H9 (cell line): ENCODE data around the gene LDB2. TPM values are rescaled to one million over a fixed set of nuclear protein-coding genes. Genes with fewer than 3 reads are reported as not detected.

ENCODE experiments used
- DNase-seq: peaks from one replicate; pipeline ENCODE4 v3.0.0-alpha.2; 2017
- H2AFZ ChIP-seq: one replicate; pipeline ENCODE4 v1.6.1; 2013; ENCODE audit warnings: mild to moderate bottlenecking, low read length, control low read depth, moderate library complexity
- H2AK5ac ChIP-seq: 2 replicates; pipeline ENCODE4 v1.6.1; 2013; ENCODE audit warnings: low read length, control low read depth, mixed read lengths; ENCODE audit not compliant: insufficient read length
- H2BK120ac ChIP-seq: one replicate; pipeline ENCODE4 v1.6.1; 2013; ENCODE audit warnings: low read depth, mild to moderate bottlenecking, low read length, control low read depth, inconsistent platforms; ENCODE audit not compliant: poor library complexity, severe bottlenecking
- H2BK12ac ChIP-seq: 2 replicates; pipeline ENCODE4 v1.6.1; 2013; ENCODE audit warnings: low read length, control low read depth, mixed read lengths, low read depth; ENCODE audit not compliant: insufficient read length
- H2BK15ac ChIP-seq: 2 replicates; pipeline ENCODE4 v1.6.1; 2013; ENCODE audit warnings: low read depth, low read length, control low read depth
- H2BK20ac ChIP-seq: one replicate; pipeline ENCODE4 v1.6.1; 2013; ENCODE audit warnings: low read depth, mild to moderate bottlenecking, low read length, control low read depth, inconsistent platforms; ENCODE audit not compliant: poor library complexity, severe bottlenecking
- H2BK5ac ChIP-seq: 2 replicates; pipeline ENCODE4 v1.6.1; 2013; ENCODE audit warnings: low read length, control low read depth, mixed read lengths; ENCODE audit not compliant: insufficient read length
- H3K14ac ChIP-seq: 2 replicates; pipeline ENCODE4 v1.6.1; 2013; ENCODE audit warnings: low read length, control low read depth; ENCODE audit not compliant: insufficient read depth
- H3K18ac ChIP-seq: 2 replicates; pipeline ENCODE4 v1.6.1; 2013; ENCODE audit warnings: low read depth, mild to moderate bottlenecking, mixed read lengths, low read length, control low read depth; ENCODE audit not compliant: insufficient read length
- H3K23ac ChIP-seq: 2 replicates; pipeline ENCODE4 v1.6.1; 2013; ENCODE audit warnings: low read length, control low read depth, mixed read lengths, low read depth; ENCODE audit not compliant: insufficient read length
- H3K23me2 ChIP-seq: 2 replicates; pipeline ENCODE4 v1.6.1; 2013; ENCODE audit warnings: low read depth, mild to moderate bottlenecking, mixed read lengths, low read length, control low read depth; ENCODE audit not compliant: insufficient read length, poor library complexity, severe bottlenecking
- H3K27ac ChIP-seq: 2 replicates; pipeline ENCODE4 v1.5.1; 2013; ENCODE audit warnings: low read length, control low read depth, mixed read lengths, low read depth; ENCODE audit not compliant: insufficient read length
- H3K27me3 ChIP-seq: 2 replicates; pipeline ENCODE4 v1.6.1; 2013; ENCODE audit warnings: low read length, control low read depth, inconsistent platforms; ENCODE audit not compliant: insufficient read depth
- H3K4ac ChIP-seq: 2 replicates; pipeline ENCODE4 v1.6.1; 2013; ENCODE audit warnings: low read depth, mild to moderate bottlenecking, control low read depth, inconsistent platforms, low read length, moderate library complexity
- H3K4me1 ChIP-seq: 2 replicates; pipeline ENCODE4 v1.6.1; 2013; ENCODE audit warnings: low read length, control low read depth, inconsistent platforms; ENCODE audit not compliant: insufficient read depth
- H3K4me2 ChIP-seq: 2 replicates; pipeline ENCODE4 v1.6.1; 2013; ENCODE audit warnings: low read length, control low read depth, mixed read lengths; ENCODE audit not compliant: insufficient read length, insufficient read depth
- H3K56ac ChIP-seq: 2 replicates; pipeline ENCODE4 v1.6.1; 2013; ENCODE audit warnings: low read depth, mild to moderate bottlenecking, mixed read lengths, low read length, control low read depth; ENCODE audit not compliant: insufficient read length
- H3K79me1 ChIP-seq: 2 replicates; pipeline ENCODE4 v1.6.1; 2013; ENCODE audit warnings: low read depth, mild to moderate bottlenecking, moderate library complexity, low read length, control low read depth, inconsistent platforms; ENCODE audit not compliant: insufficient read depth, poor library complexity, severe bottlenecking
- H3K79me2 ChIP-seq: 2 replicates; pipeline ENCODE4 v1.6.1; 2013; ENCODE audit warnings: low read length, control low read depth, inconsistent platforms; ENCODE audit not compliant: insufficient read depth
- H3K9ac ChIP-seq: 2 replicates; pipeline ENCODE4 v1.6.1; 2013; ENCODE audit warnings: low read length, control low read depth, mixed read lengths; ENCODE audit not compliant: insufficient read length; ENCODE audit errors: extremely low read depth
- H3K9me3 ChIP-seq: one replicate; pipeline ENCODE4 v1.6.1; 2013; ENCODE audit warnings: low read depth, low read length, inconsistent platforms; ENCODE audit not compliant: control insufficient read depth
- H3T11ph ChIP-seq: one replicate; pipeline ENCODE4 v1.6.1; 2013; ENCODE audit warnings: mild to moderate bottlenecking, low read length, control low read depth, inconsistent platforms
- H4K20me1 ChIP-seq: one replicate; pipeline ENCODE4 v1.6.1; 2013; ENCODE audit not compliant: control insufficient read depth, insufficient read length, insufficient read depth
- H4K5ac ChIP-seq: 2 replicates; pipeline ENCODE4 v1.6.1; 2013; ENCODE audit warnings: low read depth, mild to moderate bottlenecking, mixed read lengths, low read length, control low read depth; ENCODE audit not compliant: insufficient read length
- H4K8ac ChIP-seq: replicated peaks from 2 replicates; pipeline ENCODE4 v1.6.1; 2013; ENCODE audit warnings: low read length, control low read depth, mixed read lengths, low read depth; ENCODE audit not compliant: insufficient read length
- H4K91ac ChIP-seq: 2 replicates; pipeline ENCODE4 v1.6.1; 2013; ENCODE audit warnings: low read depth, mild to moderate bottlenecking, moderate library complexity, mixed read lengths, low read length, control low read depth; ENCODE audit not compliant: insufficient read length
- H3K27ac Mint-ChIP-seq, 3 experiments: 2 replicates in 2 of 3; 3 replicates in 1 of 3; pipeline ENCODE4 v1.8.0; 2020 to 2021; ENCODE audit warnings: mixed read lengths in 3 of 3, mild to moderate bottlenecking in 1 of 3, moderate library complexity in 1 of 3
- H3K27me3 Mint-ChIP-seq: 2 replicates; pipeline ENCODE4 v1.8.0; 2021; ENCODE audit warnings: low read depth, mild to moderate bottlenecking, moderate library complexity, mixed read lengths
- H3K36me3 Mint-ChIP-seq, 3 experiments: 2 replicates in 2 of 3; 3 replicates in 1 of 3; pipeline ENCODE4 v1.8.0; 2020 to 2021; ENCODE audit warnings: low read depth in 3 of 3, mixed read lengths in 3 of 3; ENCODE audit not compliant: insufficient read depth in 1 of 3
- H3K4me1 Mint-ChIP-seq, 2 experiments: 2 replicates each; pipeline ENCODE4 v1.8.0; 2020; ENCODE audit warnings: mixed read lengths in 2 of 2
- H3K4me3 Mint-ChIP-seq, 2 experiments: 2 replicates in 1 of 2; 3 replicates in 1 of 2; pipeline ENCODE4 v1.8.0; 2020 to 2021; ENCODE audit warnings: mild to moderate bottlenecking in 2 of 2, mixed read lengths in 2 of 2, moderate library complexity in 1 of 2
- H3K9me3 Mint-ChIP-seq, 2 experiments: 2 replicates in 1 of 2; 3 replicates in 1 of 2; pipeline ENCODE4 v1.8.0; 2020; ENCODE audit warnings: mild to moderate bottlenecking in 2 of 2, mixed read lengths in 2 of 2, moderate library complexity in 1 of 2
- CTCF ChIP-seq: fragments of 200-600 bp; sonication (generic); conservative IDR thresholded peaks from 3 replicates; pipeline ENCODE4 v1.8.0; 2021; ENCODE audit warnings: antibody characterized with exemption, mild to moderate bottlenecking
- WGBS: extraction: QIAGEN DNeasy Blood & Tissue Kit; methylation state at CpG from one replicate; pipeline ENCODE4 v1.1.7; 2013; ENCODE audit warnings: missing lambda C conversion rate, low lambda C conversion rate, mixed read lengths; ENCODE audit not compliant: insufficient read length; ENCODE audit errors: extremely low coverage; 5-methylcytosine and 5-hydroxymethylcytosine counted together
- total RNA-seq: library from RNA; stranded (reverse); gene quantifications from 2 replicates; pipeline ENCODE4 v1.2.1, GENCODE V29; 2021

Gene LDB2
- total RNA-seq, 1 experiment from 2014 or later = 22.5 TPM

- no peak overlapping the region for H3K4ac ChIP-seq
- Mint-ChIP-seq H3K36me3 (peaks cover 0 to 8% (median 5%) of the 10 kb centered on the region in 3 experiments; a peak in 3 of 7 replicates), H3K4me3 (no peak overlapping the region; a peak in 1 of 5 replicates), H3K27ac (peak overlapping the region; percentile 45 to 75 (median 53)), H3K27me3 (no peaks in the 10 kb centered on the region), H3K9me3 (no peaks in the 10 kb centered on the region; a peak in 1 of 5 replicates), H3K4me1 (peaks cover 32 to 37% of the 10 kb centered on the region in 2 experiments)
- H3K79me2 ChIP-seq = no peaks in the 10 kb centered on the region
- no peak overlapping the region for H3K14ac ChIP-seq
- peak overlapping the region; percentile 72 for H4K8ac ChIP-seq
- DNase-seq = no peak
- no peak overlapping the region for H3K23ac ChIP-seq
- H3K4me2 ChIP-seq = peak overlapping the region; percentile 37
- H2BK15ac ChIP-seq = no peak overlapping the region
- no peaks in the 10 kb centered on the region for H3K79me1 ChIP-seq
- H4K91ac ChIP-seq = no peak overlapping the region
- H2BK12ac ChIP-seq = no peak overlapping the region
- no peak overlapping the region for H3T11ph ChIP-seq
- H3K4me1 ChIP-seq = peaks cover 22% of the 10 kb centered on the region
- peak overlapping the region; percentile 22 for H2AK5ac ChIP-seq
- H3K18ac ChIP-seq = no peak overlapping the region
- H2BK120ac ChIP-seq = no peak overlapping the region
- WGBS = no CpG with 5 or more reads among the region's 13 CpGs
- H2AFZ ChIP-seq = no peak overlapping the region
- no peak overlapping the region for H2BK5ac ChIP-seq
- TF ChIP-seq CTCF = no peak
- no peak overlapping the region for H2BK20ac ChIP-seq
- H3K9me3 ChIP-seq = no peaks in the 10 kb centered on the region
- no peaks in the 10 kb centered on the region for H4K20me1 ChIP-seq
- H4K5ac ChIP-seq = no peak overlapping the region
- no peaks in the 10 kb centered on the region for H3K23me2 ChIP-seq
- no peak overlapping the region for H3K9ac ChIP-seq
- no peaks in the 10 kb centered on the region for H3K27me3 ChIP-seq
- peak overlapping the region; percentile 81 for H3K27ac ChIP-seq
- no peak overlapping the region for H3K56ac ChIP-seq
These were observed 204.1 kb downstream of the LDB2 start for GRCh38 chr4:16694173-16694883.
